Fibroblast of mammary gland (primary cell): ENCODE measurements around the gene USP47.
A peak's percentile ranks its signal among the peaks of the same experiment; 100 is the strongest.

ENCODE experiments used
- DNase-seq: peaks from one replicate; pipeline ENCODE4 v3.0.0-alpha.2; 2010; ENCODE audit warnings: low read depth
- H3K4me3 ChIP-seq: 2 replicates; pipeline ENCODE4 v1.5.1; 2011; ENCODE audit warnings: low read depth, mild to moderate bottlenecking, low read length, moderate library complexity; ENCODE audit not compliant: control insufficient read depth
- TF ChIP-seq, protein P1 (sequence below): conservative IDR thresholded peaks from 2 replicates; pipeline ENCODE4 v1.5.1; 2011; ENCODE audit warnings: low read depth, low read length, inconsistent platforms; ENCODE audit not compliant: control insufficient read depth, insufficient read depth

The USP47 gene

DNA sequence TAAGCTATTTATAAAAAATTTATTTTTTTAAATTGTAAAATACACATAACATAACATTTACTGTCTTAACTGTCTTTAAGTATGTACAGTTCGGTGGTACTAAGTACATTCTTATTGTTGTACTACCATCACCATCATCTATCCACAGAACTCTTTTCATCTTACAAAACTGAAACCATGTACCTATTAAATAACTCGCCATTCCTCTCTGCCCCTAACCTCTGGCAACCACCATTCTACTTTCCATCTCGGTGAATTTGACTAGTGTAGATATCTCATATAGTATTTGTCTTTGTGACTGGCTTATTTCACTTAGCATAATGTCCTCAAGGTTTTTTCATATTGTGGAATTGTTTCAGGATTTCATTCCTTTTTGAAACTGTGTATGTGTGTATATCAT is 22.6 kb downstream of the USP47 start:
- no peak for DNase-seq
- TF ChIP-seq, protein P1, sequence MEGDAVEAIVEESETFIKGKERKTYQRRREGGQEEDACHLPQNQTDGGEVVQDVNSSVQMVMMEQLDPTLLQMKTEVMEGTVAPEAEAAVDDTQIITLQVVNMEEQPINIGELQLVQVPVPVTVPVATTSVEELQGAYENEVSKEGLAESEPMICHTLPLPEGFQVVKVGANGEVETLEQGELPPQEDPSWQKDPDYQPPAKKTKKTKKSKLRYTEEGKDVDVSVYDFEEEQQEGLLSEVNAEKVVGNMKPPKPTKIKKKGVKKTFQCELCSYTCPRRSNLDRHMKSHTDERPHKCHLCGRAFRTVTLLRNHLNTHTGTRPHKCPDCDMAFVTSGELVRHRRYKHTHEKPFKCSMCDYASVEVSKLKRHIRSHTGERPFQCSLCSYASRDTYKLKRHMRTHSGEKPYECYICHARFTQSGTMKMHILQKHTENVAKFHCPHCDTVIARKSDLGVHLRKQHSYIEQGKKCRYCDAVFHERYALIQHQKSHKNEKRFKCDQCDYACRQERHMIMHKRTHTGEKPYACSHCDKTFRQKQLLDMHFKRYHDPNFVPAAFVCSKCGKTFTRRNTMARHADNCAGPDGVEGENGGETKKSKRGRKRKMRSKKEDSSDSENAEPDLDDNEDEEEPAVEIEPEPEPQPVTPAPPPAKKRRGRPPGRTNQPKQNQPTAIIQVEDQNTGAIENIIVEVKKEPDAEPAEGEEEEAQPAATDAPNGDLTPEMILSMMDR = no peak
- H3K4me3 ChIP-seq = no peak overlapping the region

DNA sequence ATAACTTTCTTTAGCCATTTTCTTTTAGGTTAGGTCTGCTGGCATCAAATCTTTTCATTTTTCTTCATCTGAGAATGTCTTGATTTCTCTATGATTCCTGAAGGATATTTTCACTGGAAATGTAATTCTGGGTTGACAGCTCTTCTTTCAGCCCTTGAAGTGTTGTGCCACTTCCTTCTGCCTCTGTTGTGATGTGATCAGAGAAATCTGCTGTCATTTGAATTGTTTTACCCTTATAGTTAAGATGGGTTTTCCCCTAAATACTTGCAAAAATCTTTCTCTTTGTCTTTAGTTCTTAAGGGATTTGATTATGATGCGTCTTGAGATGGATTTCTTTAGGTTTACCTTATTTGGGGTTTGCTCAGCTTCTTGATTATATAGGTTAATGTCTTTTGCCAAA is 23.0 kb downstream of the USP47 start:
- H3K4me3 ChIP-seq = no peak overlapping the region
- no peak for DNase-seq
- TF ChIP-seq, protein P1 = no peak

DNA sequence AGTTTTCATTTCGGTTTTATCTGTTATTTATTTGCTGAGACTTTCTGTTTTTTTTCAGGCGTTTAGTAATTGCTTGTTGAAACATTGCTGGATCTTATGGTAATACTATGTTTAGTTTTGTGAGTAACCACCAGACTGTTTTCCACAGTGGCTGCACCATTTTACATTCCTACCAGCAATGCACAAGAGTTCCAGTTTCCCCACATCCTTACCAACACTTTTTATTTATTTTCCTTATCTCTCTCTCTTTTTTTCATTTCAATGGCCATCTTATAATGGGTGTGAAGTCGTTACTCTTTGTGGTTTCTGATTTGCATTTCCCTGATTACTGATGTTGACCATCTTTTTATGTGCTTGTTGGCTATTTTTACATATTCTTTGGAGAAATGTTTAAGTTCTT is 23.7 kb downstream of the USP47 start:
- DNase-seq = no peak
- TF ChIP-seq, protein P1 = no peak
- no peak overlapping the region for H3K4me3 ChIP-seq

DNA sequence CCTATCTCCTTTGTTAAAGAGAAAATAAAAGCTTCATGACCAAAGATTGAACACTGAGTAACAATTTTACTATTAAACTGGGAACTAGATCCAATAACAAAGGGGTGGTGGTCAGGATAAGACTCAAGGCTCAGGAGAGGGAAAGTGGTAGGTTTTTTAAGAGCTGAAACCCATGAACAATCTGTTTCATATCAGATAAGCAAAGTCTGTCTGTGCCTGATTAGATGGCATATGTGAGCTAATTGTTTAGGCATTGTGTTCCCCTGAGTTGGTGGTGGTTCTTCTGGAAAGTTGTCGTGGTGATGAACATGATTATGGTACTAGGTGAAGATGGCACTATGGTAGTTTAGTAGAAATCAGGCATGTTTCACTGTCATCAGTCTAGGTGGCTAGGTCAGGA is 24.4 kb downstream of the USP47 start:
- DNase-seq = no peak
- no peak overlapping the region for H3K4me3 ChIP-seq
- TF ChIP-seq, protein P1 = no peak

DNA sequence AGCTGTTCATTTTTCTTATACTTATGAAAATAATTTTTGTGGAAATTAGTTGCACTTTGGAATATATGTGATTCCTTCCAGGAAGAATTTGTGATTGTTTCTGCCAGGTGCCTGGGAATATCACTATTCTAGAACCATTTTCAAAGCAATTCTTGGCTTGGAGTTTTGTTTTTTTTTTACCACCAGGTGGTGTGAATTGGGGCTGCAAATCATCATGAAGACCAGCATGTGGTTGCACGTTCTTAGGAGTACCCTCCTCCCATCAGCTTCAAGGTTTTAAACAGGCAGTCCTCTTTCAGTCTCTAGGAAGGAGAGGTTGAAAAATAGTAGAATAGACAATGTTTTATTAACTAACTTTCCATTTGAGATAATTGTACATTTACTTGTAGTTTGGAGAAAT is 25.9 kb downstream of the USP47 start:
- TF ChIP-seq, protein P1 = no peak
- H3K4me3 ChIP-seq = no peak overlapping the region
- no peak for DNase-seq

DNA sequence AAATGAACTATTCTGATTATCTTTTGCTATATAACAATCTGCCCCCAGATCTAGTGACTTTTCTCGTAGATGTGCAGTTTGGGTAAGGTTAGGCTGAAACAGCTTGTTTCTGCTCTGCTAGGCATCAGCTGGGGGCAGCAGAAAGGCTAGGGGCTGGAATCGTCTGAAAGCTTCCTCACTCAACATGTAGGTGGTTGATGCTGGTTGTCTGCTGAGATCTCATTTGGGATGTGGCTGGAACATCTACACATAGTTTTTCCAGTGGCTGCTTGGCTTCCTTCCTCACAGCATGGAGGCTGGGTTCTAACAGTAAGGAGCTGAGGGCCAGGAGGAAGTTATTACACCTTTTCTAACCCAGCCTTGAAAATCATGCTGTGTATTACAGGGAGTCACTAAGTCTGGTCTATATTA is 30.2 kb downstream of the USP47 start:
- H3K4me3 ChIP-seq = no peak overlapping the region
- TF ChIP-seq, protein P1 = no peak
- no peak for DNase-seq

DNA sequence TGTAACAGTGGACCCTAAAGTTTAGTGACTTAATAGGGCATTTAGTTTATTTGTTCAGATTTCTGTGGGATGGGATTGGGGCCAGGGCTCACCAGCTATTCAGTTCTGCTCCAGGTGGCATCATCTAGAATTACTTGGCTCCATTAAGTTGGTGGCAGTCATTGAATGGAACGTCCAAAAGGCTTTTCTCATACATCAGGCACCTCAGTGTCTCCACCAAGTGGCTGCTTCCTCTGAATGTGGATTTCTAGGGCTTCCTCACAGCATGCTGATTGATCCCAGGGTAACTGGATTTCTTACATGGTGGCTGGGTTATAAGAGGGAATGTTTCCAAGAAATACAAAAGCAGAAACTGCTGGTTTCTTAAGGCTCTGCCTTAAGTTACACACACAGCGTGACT is 34.7 kb downstream of the USP47 start:
- DNase-seq = peak; percentile 25
- H3K4me3 ChIP-seq = no peak overlapping the region
- TF ChIP-seq, protein P1 = peak; percentile 37
